NCI-H1048 (cell line): ENCODE results near the gene RBM11.
"Not testable (repeated sequence)": the region's sequence is repeated elsewhere in the genome, so short reads cannot be mapped to it uniquely, and the experiment has no call there.

Experiments
- DNase-seq: peaks from one replicate; lab custom pipeline; 2025; lab: John Stamatoyannopoulos, UW

The RBM11 gene

GRCh38 chr21:14215971-14216641, at the start of gene RBM11:
TSS of gene RBM11 (plus strand) at chr21:14216157. CDS start at chr21:14216187, 30 bp downstream.
- DNase-seq, result no peak

- not testable (repeated sequence) for DNase-seq
These were observed 49.3 kb upstream of the RBM11 start for GRCh38 chr21:14166463-14167223.

GRCh38 chr21:14206222-14206621, 9.7 kb upstream of the RBM11 start:
- DNase-seq, result no peak

- no peak for DNase-seq
These were observed 5.2 kb upstream of the RBM11 start, which contains the start of gene LIPI for GRCh38 chr21:14210738-14211137. TSS of gene LIPI (minus strand) at chr21:14210955. CDS start at chr21:14210845, 110 bp downstream.

- DNase-seq, result no peak
These were observed 2.8 kb upstream of the RBM11 start for GRCh38 chr21:14213164-14213563.

- no peak for DNase-seq
These were observed 7.4 kb downstream of the RBM11 start for GRCh38 chr21:14223365-14223764.

GRCh38 chr21:14229399-14229798, 13.4 kb downstream of the RBM11 start:
- DNase-seq, result no peak

- no peak for DNase-seq
These were observed 19.1 kb downstream of the RBM11 start for GRCh38 chr21:14235101-14235500.

GRCh38 chr21:14236180-14236579, 20.2 kb downstream of the RBM11 start:
- DNase-seq, result no peak

- DNase-seq, result no peak
These were observed 23.3 kb downstream of the RBM11 start for GRCh38 chr21:14239281-14239680.

- no peak for DNase-seq
These were observed 25.3 kb downstream of the RBM11 start for GRCh38 chr21:14241297-14241696.

GRCh38 chr21:14243461-14243860, 27.5 kb downstream of the RBM11 start:
- DNase-seq, result no peak

GRCh38 chr21:14243874-14244273, 27.9 kb downstream of the RBM11 start:
- DNase-seq, result no peak

GRCh38 chr21:14244911-14245310, 29.0 kb downstream of the RBM11 start:
- no peak for DNase-seq

GRCh38 chr21:14245711-14246110, 29.8 kb downstream of the RBM11 start:
- no peak for DNase-seq

- DNase-seq, result no peak
These were observed 35.4 kb downstream of the RBM11 start for GRCh38 chr21:14251336-14251735.

- no peak for DNase-seq
These were observed 43.8 kb downstream of the RBM11 start for GRCh38 chr21:14259747-14260146.

GRCh38 chr21:14260174-14260764, 44.3 kb downstream of the RBM11 start:
- DNase-seq, result no peak

- DNase-seq, result no peak
These were observed 46.1 kb downstream of the RBM11 start for GRCh38 chr21:14262039-14262438.

GRCh38 chr21:14263879-14264278, 47.9 kb downstream of the RBM11 start:
- DNase-seq, result no peak

- no peak for DNase-seq
These were observed 49.1 kb downstream of the RBM11 start for GRCh38 chr21:14265023-14265422.

- DNase-seq, result no peak
These were observed 51.1 kb downstream of the RBM11 start for GRCh38 chr21:14267076-14267475.

- DNase-seq, result no peak
These were observed 54.7 kb downstream of the RBM11 start for GRCh38 chr21:14270631-14271030.
